ENCODE results near the gene SIGLEC11.
"Not testable (repeated sequence)": the region's sequence is repeated elsewhere in the genome, so short reads cannot be mapped to it uniquely, and the experiment has no call there.

DNA sequence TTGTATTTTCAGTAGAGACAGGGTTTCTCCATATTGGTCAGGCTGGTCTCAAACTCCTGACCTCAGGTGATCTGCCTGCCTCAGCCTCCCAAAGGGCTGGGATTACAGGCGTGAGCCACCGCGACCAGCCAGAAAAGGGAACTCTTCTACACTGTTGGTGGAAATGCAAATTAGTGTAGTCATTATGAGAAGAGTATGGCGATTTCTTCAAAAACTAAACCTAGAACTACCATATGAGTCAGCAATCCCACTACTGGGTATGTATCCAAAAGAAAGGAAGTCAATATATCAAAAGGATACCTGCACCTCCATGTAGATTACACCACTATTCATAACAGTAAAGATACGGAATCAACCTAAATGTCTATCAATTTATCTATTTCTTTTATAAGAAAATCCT lies 16.4 kb downstream of the SIGLEC11 start:
- TF ChIP-seq, protein P1, sequence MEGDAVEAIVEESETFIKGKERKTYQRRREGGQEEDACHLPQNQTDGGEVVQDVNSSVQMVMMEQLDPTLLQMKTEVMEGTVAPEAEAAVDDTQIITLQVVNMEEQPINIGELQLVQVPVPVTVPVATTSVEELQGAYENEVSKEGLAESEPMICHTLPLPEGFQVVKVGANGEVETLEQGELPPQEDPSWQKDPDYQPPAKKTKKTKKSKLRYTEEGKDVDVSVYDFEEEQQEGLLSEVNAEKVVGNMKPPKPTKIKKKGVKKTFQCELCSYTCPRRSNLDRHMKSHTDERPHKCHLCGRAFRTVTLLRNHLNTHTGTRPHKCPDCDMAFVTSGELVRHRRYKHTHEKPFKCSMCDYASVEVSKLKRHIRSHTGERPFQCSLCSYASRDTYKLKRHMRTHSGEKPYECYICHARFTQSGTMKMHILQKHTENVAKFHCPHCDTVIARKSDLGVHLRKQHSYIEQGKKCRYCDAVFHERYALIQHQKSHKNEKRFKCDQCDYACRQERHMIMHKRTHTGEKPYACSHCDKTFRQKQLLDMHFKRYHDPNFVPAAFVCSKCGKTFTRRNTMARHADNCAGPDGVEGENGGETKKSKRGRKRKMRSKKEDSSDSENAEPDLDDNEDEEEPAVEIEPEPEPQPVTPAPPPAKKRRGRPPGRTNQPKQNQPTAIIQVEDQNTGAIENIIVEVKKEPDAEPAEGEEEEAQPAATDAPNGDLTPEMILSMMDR (IDR thresholded peaks at IDR 0.05; ENCODE audit: borderline replicate concordance, extremely low read depth, low read length, poor library complexity, severe bottlenecking), result not testable (repeated sequence)
- not testable (repeated sequence) for TF ChIP-seq EZH2 (IDR thresholded peaks at IDR 0.05; ENCODE audit: borderline replicate concordance, low read depth, low read length, severe bottlenecking)

Measured in DND-41 (cell line).